Lung (tissue), 12 donors: ENCODE measurements around the gene ADORA1. TPM values are rescaled to one million over a fixed set of nuclear protein-coding genes. Genes with fewer than 3 reads are reported as not detected.

Experiments used
- ATAC-seq: fragments of 200-7000 bp; cut with Tn5 transposase; one replicate; pipeline ENCODE4 v1.9.1; 2020; ENCODE audit warnings: moderate number of reproducible peaks; ENCODE audit not compliant: insufficient read depth, low FRiP score
- DNase-seq, 3 donors: peaks; one replicate each; pipeline ENCODE4 v3.0.0-alpha.2; 2013 to 2017
- H3K27ac ChIP-seq, 2 donors: one replicate each; pipeline ENCODE4 v1.5.1; 2013; ENCODE audit warnings: mild to moderate bottlenecking in 2 of 2, moderate library complexity in 2 of 2, control low read depth in 1 of 2, inconsistent platforms in 1 of 2, low read depth in 1 of 2, low read length in 1 of 2
- H3K27me3 ChIP-seq, 3 donors: one replicate each; pipeline ENCODE4 v1.5.1; 2013; ENCODE audit warnings: low read length in 2 of 3; ENCODE audit not compliant: control insufficient read depth in 3 of 3, insufficient read depth in 3 of 3
- H3K36me3 ChIP-seq, 4 donors: one replicate each; pipeline ENCODE4 v1.5.1; 2013; ENCODE audit warnings: low read length in 4 of 4, mild to moderate bottlenecking in 1 of 4, moderate library complexity in 1 of 4; ENCODE audit not compliant: control insufficient read depth in 4 of 4, insufficient read depth in 4 of 4
- H3K4me1 ChIP-seq, 5 donors: one replicate each; pipeline ENCODE4 v1.5.1; 2013; ENCODE audit warnings: low read length in 5 of 5, mild to moderate bottlenecking in 2 of 5, moderate library complexity in 1 of 5; ENCODE audit not compliant: control insufficient read depth in 5 of 5, insufficient read depth in 5 of 5
- H3K4me3 ChIP-seq: one replicate; pipeline ENCODE4 v1.5.1; 2013; ENCODE audit warnings: mild to moderate bottlenecking, control low read depth, moderate library complexity
- H3K9ac ChIP-seq, 2 donors: one replicate each; pipeline ENCODE4 v1.5.1; 2013; ENCODE audit warnings: low read length in 2 of 2, control low read depth in 1 of 2; ENCODE audit not compliant: insufficient read depth in 1 of 2
- H3K9me3 ChIP-seq, 4 donors: one replicate each; pipeline ENCODE4 v1.5.1; 2013; ENCODE audit warnings: low read length in 3 of 4, mild to moderate bottlenecking in 1 of 4, moderate library complexity in 1 of 4; ENCODE audit not compliant: control insufficient read depth in 4 of 4, insufficient read depth in 3 of 4
- WGBS, 2 donors: extraction: QIAGEN DNeasy Blood & Tissue Kit; methylation state at CpG; one replicate each; pipeline ENCODE4 v1.1.7; 2013; 5-methylcytosine and 5-hydroxymethylcytosine counted together
- polyA plus RNA-seq, 2 donors: library from polyadenylated mRNA; stranded (reverse); fragments of 200-250 nt; gene quantifications; one replicate each; pipeline ENCODE4 v1.2.1, GENCODE V29; 2013
- total RNA-seq, 2 donors: library from RNA; depleted of rRNA in 1 of 2; stranded (reverse); fragments of >200 nt in 1 of 2; gene quantifications; one replicate each; pipeline ENCODE4 v1.2.1, GENCODE V29; 2014 to 2021
- TF ChIP-seq, protein P1 (sequence below): IDR thresholded peaks from 2 replicates; pipeline ENCODE4 v1.5.1; 2012; ENCODE audit warnings: mild to moderate bottlenecking; ENCODE audit errors: control extremely low read depth, extremely low read depth
- donor health status: control.
- donor health status: control.
- donor health status: Bipolar disorder and iron deficiency.
- donor health status: healthy.
- donor health status: DM: yes; HTN: yes; CAD: no.

ADORA1 gene
- total and polyA plus RNA-seq, 4 donors = 0.57 to 2.3 (median 0.79) TPM

GRCh38 chr1:203201516-203202205, 74.1 kb downstream of the ADORA1 start:
- WGBS, 2 donors = 78 to 96% methylated on average over 10 of the region's 10 CpGs
- Histone ChIP-seq H3K9ac (no peak overlapping the region), H3K4me1 (peaks cover 0 to 33% (median 9%) of the 10 kb centered on the region in 5 donors), H3K27me3 (peaks cover 0 to 8% (median 0%) of the 10 kb centered on the region in 3 donors), H3K36me3 (no peaks in the 10 kb centered on the region), H3K27ac (peak overlapping the region in 1 of 2 donors; percentile 20), H3K4me3 (no peak overlapping the region), H3K9me3 (no peaks in the 10 kb centered on the region)
- ATAC-seq = no peak
- TF ChIP-seq, protein P1, sequence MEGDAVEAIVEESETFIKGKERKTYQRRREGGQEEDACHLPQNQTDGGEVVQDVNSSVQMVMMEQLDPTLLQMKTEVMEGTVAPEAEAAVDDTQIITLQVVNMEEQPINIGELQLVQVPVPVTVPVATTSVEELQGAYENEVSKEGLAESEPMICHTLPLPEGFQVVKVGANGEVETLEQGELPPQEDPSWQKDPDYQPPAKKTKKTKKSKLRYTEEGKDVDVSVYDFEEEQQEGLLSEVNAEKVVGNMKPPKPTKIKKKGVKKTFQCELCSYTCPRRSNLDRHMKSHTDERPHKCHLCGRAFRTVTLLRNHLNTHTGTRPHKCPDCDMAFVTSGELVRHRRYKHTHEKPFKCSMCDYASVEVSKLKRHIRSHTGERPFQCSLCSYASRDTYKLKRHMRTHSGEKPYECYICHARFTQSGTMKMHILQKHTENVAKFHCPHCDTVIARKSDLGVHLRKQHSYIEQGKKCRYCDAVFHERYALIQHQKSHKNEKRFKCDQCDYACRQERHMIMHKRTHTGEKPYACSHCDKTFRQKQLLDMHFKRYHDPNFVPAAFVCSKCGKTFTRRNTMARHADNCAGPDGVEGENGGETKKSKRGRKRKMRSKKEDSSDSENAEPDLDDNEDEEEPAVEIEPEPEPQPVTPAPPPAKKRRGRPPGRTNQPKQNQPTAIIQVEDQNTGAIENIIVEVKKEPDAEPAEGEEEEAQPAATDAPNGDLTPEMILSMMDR = no peak
- no peak for DNase-seq

DNA sequence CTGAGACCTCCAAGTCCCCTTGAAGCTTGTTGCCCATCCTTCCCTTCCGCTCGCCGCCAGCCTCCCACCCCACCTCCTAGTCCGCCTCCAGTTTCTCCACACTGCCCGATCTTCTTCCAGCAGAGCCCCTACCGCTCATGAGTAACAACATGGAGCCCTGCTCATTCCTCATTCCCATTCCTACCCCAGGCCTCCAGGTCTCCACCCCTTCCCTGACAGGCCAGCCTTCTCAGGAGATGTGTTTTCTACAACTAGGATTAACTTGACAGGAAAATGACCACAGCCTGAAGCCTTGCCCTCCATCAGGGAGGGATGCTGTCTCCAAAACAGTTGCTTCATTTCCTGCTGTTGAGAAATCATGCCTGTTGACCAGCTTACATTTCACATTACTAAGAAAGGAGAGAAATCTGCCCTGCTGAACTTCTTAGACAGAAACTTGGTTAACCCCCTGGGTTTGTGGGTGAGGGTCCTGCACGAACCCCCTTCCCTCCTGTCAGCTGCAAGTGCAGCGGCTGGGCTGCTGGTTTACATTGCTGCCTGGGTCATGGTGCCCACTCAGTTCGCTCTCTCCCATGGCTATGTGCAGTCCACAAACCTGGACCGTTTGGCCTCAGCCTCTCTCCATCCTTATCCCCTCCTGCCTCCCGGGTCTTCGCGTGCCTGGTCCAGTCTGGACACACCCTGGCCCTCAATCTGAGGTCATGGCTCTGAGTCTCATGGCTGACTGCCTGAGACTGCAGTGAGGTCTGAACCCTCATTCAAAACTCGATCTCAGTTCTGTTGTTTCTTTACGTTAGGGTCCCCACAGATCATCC, 75.1 kb downstream of the ADORA1 start:
- whole genome bisulfite sequencing, 2 donors = 50 to 76% methylated on average over 15 of the region's 15 CpGs
- Histone ChIP-seq H3K9me3 (no peaks in the 10 kb centered on the region), H3K27me3 (peaks cover 0 to 10% (median 0%) of the 10 kb centered on the region in 3 donors), H3K9ac (no peak overlapping the region), H3K4me1 (peaks cover 0 to 33% (median 9%) of the 10 kb centered on the region in 5 donors), H3K4me3 (no peak overlapping the region), H3K27ac (peak overlapping the region; percentile 30 to 80), H3K36me3 (no peaks in the 10 kb centered on the region)
- ATAC-seq (peak; percentile 68), DNase-seq (peak; percentile 56 to 95 (median 85))
- TF ChIP-seq, protein P1 = no peak

- Histone ChIP-seq H3K36me3 (no peaks in the 10 kb centered on the region), H3K9me3 (no peaks in the 10 kb centered on the region), H3K4me1 (peaks cover 0 to 24% (median 7%) of the 10 kb centered on the region in 5 donors), H3K9ac (no peak overlapping the region), H3K27me3 (peaks cover 0 to 13% (median 0%) of the 10 kb centered on the region in 3 donors), H3K4me3 (no peak overlapping the region), H3K27ac (no peak overlapping the region)
- no peak for ATAC-seq
- TF ChIP-seq, protein P1 = no peak
- DNase-seq = no peak
- WGBS, 2 donors = 90 to 91% methylated on average over 2 of the region's 2 CpGs
These were observed 77.2 kb downstream of the ADORA1 start for GRCh38 chr1:203204756-203205155.
